Medulla oblongata (tissue), 1 donor: ENCODE data around the gene OR3A1.
"Not testable (repeated sequence)": the region's sequence is repeated elsewhere in the genome, so short reads cannot be mapped to it uniquely, and the experiment has no call there.

Experiments used
- DNase-seq: peaks from one replicate; pipeline ENCODE4 v3.0.0-alpha.2; 2015; ENCODE audit errors: extremely low spot score

Gene OR3A1, protein sequence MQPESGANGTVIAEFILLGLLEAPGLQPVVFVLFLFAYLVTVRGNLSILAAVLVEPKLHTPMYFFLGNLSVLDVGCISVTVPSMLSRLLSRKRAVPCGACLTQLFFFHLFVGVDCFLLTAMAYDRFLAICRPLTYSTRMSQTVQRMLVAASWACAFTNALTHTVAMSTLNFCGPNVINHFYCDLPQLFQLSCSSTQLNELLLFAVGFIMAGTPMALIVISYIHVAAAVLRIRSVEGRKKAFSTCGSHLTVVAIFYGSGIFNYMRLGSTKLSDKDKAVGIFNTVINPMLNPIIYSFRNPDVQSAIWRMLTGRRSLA

DNA sequence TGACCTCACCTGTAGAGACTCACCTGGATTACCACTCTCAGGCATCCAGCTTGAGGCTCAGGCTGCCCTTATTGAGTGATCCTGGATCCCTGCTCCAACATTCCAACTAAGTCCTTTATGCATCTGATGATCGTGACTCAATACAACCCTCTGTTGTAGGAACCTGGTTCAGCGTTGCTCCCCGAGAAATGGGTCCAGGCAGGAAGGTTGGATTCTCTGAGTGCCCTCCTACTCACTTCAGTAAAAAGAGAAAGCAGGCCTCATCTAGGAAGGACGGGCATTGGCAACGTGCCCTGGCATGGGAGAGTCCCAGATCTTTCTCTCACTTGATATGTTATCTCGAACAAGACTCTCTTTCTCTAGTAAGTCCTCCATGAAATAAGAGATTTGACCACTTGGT lies at the start of gene OR3A1:
Gene OR3A1, minus strand, starts transcription at position 101 of the 400 bp plus-strand sequence. CDS start 5,778 bp downstream, outside the sequence.
- DNase-seq = no peak

DNA sequence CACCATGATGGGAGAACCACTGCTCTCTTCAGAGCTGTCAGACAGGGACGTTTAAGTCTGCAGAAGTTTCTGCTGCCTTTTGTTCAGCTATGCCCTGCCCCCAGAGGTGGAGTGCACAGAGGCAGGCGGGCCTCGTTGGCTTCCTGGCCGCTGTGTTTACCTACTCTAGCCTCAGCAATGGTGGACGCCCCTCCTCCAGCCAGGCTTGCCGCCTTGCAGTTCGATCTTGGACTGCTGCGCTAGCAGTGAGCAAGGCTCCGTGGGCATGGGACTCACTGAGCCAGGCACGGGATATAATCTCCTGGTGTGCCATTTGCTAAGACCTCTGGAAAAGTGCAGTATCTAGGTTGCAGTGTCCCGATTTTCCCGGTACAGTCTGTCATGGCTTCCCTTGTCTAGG lies 44.6 kb upstream of the OR3A1 start:
- not testable (repeated sequence) for DNase-seq

DNA sequence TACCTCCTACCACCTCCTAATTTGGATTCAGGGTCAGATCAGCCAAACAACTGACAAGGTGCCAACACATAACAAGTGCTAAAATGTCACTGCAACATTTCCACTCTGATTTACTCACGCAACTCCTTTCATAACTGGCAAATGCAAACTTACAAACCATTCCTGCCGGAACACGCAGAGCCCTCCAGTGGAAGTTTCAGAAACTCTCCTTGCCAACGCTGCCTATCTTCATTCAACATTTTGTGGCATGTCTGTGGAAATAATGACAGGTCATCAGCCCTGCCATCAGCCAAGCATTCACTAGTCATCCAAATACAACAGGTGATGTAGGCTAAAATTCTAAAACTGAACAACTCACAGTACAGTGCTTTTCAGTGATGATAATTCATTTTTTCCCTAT lies 37.7 kb upstream of the OR3A1 start:
- DNase-seq = no peak

DNA sequence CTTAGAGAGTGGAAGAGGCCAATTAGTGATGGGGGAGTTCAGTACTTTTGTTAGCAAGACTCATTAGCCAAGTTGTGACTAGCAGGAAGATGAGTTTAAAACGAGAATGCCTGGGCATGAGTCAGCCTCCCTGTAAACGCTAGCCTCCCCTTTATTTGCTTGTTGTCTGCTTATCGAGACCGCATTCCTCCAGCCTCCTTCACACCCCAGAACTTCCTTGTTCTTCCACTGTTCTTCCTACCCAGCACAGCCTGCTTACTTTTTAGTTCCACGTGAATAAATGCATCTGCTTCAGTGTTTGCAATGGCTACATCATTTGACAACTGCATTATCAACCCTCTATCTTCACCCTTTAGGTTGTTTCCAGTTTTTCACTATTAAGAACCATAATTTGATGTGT lies 20.2 kb upstream of the OR3A1 start:
- no peak for DNase-seq

DNA sequence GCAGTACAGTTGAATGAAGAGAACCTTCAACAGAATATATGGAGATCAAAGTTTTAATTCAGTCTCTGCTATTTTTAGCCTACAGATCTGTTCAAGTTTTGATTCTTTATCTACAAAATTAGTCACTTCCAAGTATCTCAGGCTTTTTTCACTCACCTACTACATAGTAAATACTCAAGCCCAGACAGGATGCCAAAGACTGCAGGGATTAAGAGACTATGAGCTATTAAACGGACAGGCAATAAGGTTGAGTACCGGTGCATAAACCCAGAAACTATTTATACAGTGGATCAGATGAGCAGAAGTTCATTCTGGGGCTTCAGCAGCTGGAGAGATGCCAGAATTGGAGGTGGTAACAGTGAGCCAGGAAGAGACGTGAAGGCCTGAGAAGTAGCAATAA lies 18.7 kb upstream of the OR3A1 start:
- no peak for DNase-seq

DNA sequence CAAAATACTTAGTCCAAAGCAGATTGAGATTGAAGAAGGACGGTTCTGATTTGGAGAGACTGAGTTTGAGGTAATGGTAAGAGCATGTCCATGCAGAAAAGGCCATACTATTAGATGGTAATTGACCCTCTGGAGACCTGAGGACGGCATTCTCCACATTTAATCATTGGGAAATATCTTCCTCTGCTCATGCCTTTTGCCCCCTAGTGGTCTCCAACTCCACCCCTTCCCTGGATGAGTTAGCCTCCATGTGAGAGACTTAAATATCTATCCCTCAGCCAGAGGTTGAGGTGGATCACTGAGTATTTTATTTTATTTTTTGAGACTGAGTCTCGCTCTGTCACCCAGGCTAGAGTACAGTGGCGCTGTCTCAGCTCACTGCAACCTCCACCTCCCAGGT lies 10.4 kb upstream of the OR3A1 start:
- no peak for DNase-seq

DNA sequence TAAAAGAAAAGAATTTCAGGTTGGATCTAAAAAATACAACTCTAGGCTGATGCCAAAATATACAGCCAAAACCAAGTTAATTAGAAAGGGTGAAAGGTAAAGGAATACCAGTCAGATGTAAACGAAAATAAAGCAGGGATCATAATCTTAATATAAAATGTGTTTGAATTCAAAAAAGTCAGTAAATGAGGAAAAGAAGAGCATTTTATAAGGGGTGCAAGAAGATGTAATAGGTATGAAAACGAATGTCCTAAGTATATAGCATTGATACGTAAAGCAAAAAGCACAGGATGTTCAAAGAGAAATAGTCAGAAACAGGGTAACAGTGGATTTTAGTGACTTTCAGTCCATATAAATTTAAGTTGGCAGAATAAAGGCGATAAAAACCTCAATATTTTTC lies 2.5 kb downstream of the OR3A1 start:
- no peak for DNase-seq

DNA sequence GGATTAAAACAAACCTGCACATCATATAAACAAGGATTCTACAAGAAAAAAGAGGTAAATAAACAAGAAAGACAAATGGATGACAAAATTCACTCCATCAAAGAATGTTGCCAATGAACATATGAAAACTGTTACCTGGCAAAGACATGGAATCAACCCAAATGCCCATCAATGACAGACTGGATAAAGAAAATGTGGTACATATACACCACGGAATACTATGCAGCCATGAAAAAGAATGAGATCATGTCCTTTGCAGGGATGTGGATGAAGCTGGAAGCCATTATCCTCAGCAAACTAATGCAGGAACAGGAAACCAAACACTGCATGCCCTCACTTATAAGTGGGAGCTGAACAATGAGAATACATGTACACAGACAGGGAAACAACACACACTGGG lies 4.6 kb downstream of the OR3A1 start:
- not testable (repeated sequence) for DNase-seq

DNA sequence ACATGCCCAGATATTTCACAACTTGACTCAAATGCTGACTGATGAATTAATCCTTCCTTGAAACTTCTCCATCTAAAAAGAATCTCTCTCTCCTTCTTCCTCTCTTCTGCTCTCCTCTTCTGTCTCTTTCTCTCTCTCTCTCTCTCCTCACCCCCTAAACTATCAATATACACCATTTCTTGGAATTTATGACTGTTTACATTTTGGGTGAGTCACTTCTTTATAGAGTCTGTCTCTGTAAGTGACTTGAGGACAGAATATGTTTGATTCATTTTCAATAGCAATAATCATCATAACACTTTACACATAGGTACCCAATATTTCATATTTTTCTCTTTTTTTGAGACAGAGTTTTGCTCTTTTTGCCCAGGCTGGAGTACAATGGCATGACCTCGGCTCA lies 15.3 kb downstream of the OR3A1 start:
- no peak for DNase-seq

DNA sequence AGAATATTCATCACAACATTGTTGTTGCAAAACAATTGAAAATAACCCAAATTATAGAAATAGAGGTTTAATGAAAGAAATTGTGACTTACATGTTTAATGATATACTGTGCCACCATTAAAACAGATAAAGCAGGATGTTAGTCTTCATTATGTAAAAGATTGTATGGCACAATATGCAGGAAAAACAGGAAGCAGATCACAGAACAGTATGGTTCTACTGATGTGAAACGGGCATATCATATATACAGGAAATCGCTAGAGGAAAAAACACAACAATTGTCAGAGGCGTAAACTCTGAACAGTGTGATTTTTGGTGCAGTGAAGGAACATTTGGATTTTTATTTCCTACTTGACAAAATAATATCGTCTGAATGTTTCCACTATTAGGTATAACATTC lies 22.0 kb downstream of the OR3A1 start:
- DNase-seq = no peak

DNA sequence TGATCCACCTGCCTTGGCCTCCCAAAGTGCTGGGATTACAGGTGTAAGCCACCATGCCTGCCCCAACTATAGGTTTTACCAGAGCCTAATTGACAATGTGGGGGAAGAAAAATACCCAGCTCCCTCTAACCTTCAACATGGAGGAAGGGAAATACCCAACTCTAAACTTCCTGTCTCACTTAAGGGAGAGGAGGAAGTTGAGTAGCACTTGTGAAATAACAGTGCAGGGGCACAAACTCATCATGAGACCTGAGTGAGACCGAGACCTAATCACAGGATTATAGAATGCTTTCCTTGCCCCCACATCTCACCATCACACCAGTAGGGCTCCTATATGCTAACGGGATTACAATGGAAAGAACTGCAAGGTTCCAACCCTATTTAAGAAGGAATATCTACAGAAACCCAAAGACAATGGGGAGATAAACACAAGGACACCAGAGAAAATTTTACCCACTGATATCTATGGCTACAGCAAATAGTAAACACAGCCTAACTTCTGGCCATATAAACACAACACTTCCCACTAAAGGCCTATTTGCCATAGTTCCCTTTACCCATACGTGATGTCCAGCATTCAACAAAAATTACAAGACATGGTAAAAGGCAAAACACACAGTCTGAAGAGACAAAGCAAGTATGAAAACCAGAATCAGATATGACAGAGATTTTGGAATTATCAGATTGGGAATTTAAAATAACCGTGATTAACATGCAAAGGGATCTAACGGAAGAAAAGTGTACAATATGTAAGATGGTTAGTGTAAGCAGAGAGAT lies 26.9 kb downstream of the OR3A1 start:
- DNase-seq = peak; percentile 2

DNA sequence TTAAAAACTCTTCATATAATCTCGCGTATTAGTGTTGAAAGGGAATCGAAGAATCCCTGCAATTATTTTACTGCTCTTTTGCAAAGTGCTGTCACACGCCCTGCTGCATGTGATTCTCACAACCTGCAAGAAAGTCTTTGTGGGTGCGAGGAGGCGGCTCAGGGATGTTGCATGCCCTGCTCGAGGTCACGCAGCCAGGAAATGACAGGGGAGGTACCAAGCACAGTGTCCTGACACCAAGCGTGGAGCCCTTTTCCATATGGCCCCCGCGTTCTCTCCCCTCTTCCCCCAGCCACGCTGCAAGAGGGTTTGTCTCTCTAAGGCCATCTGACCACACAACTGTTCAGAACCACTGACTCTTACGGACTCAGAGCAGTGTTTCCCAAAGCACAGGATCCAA lies 37.6 kb downstream of the OR3A1 start:
- no peak for DNase-seq

DNA sequence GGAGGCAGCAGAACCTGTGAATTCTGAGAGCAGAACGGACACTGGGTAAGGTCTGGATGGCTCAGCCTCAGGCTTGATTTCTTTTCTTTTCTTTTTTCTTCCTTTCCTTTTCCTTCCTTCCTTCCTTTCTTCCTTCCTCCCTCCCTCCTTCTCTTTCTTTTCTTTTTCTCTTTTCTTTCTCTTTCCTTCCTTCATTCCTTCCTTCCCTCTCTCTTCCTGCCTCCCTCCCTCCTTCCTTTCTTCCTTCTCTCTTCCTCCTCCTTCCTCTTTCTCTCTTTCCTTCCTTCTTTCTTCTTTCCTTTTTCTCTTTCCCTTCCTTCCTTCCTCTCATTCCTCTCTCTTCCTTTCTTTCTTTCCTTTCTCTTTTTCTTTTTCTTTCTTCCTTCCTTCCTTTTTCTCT lies 38.0 kb downstream of the OR3A1 start:
- DNase-seq = no peak

DNA sequence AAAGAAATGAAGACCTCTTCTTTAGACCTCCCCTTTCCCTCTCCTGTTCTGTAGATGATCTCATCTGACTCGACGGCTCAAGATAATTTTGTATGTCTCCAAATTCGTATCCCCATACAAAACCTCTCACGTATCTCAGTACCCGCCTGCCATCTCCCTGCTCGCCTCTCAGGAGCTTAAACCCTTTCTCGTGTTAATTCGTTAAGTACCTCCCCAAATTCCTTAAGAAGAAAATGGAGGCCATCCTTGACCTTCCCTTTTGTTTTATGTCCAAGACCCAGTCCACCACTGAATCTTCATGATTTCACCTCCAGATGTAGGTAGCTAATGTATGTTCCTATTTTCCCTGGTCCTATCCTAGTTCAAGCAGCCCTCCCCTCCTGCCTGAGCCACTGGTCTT lies 41.6 kb downstream of the OR3A1 start:
- DNase-seq = no peak

DNA sequence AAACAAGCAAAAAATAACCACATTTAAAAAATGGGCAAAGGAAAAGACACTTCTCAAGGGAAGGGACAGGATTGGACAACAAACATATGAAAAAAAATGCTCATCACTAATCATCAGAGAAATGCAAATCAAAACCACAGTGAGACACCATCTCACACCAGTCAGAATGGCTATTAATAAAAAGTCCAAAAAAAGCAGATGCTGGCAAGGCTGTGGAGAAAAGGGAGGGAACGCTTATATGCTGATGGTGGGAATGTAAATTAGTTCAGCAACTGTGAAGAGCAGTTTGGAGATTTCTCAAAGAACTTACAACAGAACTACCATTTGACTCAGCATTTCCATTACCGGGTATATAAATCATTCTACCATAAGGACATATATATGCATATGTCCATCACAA lies 49.1 kb downstream of the OR3A1 start:
- DNase-seq = not testable (repeated sequence)

DNA sequence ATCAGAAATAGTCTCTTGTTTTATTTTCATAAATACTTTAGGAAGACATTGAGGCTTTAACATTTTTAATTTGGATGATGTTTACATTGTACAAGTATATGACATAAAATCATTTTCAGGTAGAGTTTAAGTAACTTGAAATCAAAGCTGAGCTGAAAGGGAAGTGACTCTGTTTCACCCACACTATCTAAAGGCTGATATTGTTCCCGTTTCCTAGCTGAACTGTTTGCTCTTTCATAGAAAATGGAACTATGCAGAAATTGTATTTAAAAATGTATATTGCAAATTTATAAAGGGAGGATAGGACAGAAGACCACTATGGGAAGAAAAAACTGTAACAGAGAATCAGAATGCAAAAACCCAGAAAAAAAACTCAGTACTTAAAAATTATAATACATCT lies 53.3 kb downstream of the OR3A1 start:
- peak; percentile 12 for DNase-seq

DNA sequence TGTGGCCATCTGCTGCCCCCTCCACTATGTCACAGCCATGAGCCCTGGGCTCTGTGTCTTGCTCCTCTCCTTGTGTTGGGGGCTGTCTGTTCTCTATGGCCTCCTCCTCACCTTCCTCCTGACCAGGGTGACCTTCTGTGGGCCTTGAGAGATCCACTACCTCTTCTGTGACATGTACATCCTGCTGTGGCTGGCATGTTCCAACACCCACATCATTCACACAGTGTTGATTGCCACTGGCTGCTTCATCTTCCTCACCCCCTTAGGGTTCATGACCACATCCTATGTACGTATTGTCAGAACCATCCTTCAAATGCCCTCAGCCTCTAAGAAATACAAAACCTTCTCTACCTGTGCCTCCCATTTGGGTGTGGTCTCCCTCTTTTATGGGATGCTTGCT lies 57.1 kb downstream of the OR3A1 start:
- DNase-seq = not testable (repeated sequence)
